Measurements from ENCODE around the gene SARNP. TPM values are rescaled to one million over a fixed set of nuclear protein-coding genes. Genes with fewer than 3 reads are reported as not detected.

Gene SARNP, protein sequence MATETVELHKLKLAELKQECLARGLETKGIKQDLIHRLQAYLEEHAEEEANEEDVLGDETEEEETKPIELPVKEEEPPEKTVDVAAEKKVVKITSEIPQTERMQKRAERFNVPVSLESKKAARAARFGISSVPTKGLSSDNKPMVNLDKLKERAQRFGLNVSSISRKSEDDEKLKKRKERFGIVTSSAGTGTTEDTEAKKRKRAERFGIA
- 63.2 and 108 TPM in 2 replicates for total RNA-seq

DNA sequence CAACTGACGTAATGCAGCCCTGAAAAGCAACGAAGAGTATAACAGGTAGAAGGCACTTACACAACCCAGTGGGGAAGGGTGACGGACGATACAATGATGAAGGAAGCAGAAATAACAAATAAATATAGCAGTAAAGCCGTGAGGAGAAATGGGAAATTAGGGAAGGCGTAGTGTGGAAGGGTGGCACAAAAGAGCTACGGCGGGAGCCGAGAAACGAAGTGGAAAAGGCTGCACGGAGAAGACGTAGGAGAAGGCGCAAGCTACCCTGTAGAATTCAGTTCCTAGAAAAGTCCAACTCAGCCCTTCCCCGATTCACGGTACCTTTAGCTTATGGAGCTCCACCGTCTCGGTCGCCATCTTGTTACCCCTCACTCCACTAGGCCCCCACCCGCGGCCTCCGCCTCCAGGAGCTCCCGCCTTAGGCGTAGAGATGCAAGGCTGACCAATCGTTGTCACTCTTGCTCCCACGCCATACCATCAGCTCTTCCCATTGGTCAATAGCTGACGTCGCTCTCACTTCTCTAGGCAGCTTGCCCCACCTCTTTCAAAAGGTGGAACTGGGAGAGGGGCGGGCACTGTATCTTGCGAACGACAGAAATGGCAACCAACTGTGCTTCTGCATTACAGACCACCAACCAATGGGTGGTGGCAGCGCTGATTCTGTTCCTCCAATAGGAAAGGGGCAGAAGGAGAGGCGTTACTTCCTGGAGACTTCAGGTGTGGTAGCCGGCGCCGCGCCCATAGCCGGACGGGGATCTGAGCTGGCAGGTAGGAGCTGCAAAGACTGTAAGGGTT, at the start of gene SARNP, which contains the start of gene ORMDL2:
SARNP (minus strand) TSS at position 380 of the 795 bp plus-strand sequence; CDS start at position 357, 23 bp downstream.
ORMDL2 (plus strand) TSS at position 697 of the 795 bp plus-strand sequence. CDS start 959 bp downstream, outside the sequence.

DNA sequence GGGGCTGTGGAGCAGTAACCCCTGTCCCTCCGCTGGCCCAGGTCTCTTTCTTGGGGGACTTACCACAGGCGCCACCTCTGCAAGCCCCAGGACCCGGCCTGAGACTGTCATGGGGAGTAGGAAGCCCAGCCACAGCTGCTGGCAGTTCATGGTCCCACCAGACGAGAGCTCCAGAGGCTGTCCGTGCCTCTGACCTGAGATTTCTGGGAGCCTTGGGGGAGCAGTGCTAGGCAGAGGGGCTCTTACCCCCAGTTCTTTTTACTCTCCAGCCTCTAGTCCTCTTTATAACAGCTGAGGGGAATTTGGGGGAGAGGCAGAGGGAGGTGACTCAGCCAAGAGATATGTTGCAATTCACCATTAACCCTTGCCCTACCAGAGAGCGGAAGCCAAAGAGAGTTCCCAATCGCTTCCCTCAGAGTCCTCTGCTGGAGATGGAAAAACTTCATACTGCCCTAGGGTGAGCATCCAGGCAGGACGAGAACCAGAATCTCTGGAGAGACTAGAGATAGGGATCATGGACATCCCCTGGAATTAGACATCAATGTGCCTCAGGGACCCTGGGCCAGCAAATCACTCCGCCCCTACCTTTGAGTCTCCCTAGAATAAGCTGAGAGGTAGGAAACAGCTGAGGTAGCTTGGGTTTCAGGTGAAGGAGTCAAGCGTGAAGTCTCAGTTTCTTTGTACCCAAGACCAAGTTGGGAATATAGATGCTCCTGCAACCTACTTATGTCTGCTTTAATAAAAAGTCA, 25.3 kb upstream of the SARNP start, which contains the start of gene MMP19:
MMP19 (minus strand) TSS at position 256 of the 749 bp plus-strand sequence; CDS start at position 150, 106 bp downstream.

DNA sequence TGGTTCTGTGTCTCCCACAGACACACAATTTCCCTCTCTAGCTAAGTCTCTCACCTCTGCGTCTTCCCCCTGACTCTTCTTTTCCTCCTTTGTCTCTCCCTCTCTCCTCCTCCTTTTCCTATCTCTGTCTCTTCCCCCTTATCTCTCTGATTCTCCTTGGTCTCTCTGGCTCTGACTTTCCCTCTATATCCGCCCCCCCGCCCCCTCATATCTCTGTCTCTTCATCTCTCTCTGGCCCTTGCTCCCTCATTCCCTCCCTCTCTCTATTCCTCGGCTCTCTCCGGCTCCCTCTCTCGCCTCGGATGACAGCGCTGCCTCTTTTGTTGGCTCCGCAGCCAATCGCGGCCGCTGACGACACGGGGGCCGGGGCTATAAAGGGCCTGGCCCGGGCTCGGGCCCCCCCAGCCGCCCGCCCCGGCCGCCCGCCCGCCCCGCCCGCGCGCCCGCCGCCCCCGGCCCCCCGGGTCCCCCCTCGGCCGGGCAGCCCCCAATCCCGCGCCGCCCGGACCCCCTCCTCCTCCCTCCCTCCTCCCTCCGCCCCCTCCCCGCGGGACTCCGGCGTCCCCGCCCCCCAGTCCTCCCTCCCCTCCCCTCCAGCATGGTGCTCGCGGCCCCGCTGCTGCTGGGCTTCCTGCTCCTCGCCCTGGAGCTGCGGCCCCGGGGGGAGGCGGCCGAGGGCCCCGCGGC, 74.7 kb downstream of the SARNP start, which contains the start of gene GDF11:
GDF11 (plus strand) TSS at position 404 of the 687 bp plus-strand sequence; CDS start at position 599, 195 bp downstream.

DNA sequence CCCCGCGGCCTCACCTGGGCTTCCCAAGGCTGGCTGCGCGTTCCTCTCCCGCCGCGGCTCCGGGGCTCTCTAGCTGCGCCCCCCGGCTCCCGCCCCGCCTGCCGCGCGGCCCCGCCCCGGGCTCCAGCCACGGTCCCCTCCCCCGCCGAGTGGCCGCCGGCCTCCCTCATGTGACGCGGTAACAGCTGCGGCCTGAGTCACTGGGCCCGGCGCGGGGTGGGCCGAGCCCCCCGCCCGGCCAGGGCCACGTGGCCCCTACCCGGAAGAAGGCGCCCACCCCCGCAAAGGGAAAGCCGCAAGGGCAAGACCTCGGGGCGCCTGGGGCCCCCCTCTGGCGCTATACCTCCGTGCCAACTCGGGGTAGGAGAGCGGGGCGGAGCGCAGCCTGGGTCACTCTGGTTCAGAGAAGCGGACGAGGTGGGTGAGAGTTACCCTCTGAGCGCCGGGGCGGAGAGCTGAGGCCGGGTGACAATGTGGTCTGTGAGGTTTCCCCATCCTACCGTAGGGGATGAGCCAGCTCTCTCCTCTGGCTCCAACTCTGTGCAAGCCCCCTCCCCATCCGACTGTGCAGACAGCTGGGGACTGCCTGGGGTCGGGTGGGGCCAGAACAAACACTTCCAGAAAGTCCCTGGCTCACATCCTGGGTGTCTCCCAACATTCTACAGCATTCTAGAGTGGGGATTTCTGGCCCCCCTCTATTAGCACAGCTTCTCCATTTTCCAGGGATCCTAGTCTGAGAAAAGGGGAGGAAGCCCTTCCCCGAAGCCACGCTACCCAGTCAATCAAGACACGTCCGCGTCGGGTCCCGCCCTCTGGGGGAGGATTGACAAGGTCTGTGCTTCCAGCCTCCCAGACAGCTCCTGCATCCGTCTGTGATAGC, 88.3 kb downstream of the SARNP start, which contains the start of gene CD63:
CD63 (minus strand) TSS at position 71 of the 880 bp plus-strand sequence. CDS start 668 bp downstream, outside the sequence.

DNA sequence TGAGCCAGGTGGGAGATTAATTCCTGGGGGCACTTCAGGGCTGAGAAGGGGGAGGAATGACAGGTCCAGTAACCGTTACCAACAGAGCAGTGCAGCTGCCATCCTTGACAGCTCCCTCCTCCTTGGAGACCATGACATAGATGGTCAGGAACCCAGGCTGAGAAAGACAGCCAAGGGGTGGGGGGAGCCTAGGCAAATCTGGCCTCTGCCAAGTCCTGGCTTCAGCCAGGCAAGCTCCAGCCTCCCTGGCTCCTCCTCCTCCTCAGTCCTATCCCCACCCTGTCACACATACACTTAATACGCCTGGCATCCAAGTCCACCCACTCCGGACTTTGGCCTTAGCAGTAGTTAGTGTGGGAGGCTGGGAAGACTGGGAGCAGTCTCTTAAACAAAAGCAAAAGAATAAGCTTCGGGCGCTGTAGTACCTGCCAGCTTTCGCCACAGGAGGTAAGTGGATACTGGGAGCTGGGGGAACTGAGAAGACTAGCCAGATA, 97.4 kb downstream of the SARNP start, which contains the start of gene RDH5:
RDH5 (plus strand) TSS at position 323 of the 494 bp plus-strand sequence. CDS start 792 bp downstream, outside the sequence.

DNA sequence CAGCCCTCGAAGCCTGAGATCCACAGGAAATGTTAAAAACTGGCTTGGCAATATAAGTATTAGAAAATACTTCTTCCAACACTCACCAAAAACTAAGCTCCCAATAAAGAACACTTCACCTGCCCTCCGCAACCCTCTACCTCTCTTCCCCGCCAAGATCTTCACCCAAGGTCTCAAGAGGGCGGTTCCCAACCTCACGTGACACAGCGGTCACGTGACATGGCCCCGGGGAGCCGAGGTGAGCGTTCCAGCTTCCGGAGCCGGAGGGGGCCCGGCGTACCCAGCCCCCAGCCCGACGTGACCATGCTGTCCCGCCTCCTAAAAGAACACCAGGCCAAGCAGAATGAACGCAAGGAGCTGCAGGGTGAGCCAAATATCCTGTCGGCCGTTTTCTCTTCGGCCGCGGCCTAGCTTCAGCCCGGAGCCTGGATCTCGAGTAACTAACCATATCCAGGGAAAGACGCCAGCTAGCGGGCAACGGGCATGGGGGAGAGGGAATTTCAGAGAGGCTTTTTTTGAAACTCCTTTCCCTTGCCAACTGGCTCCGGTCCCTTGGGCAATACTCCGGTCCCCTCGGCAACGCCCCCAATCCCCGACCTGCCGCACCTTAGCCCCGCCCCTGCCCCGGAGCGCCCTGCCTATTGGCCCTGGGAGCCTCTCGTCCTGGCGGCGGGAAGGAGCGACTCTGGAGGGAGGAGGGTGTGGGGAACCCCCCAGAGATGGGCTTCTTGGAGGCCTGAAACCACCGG, 101.5 kb downstream of the SARNP start, which contains the start of gene BLOC1S1:
BLOC1S1 (plus strand) TSS at position 214 of the 749 bp plus-strand sequence; CDS start at position 220, 6 bp downstream.

DNA sequence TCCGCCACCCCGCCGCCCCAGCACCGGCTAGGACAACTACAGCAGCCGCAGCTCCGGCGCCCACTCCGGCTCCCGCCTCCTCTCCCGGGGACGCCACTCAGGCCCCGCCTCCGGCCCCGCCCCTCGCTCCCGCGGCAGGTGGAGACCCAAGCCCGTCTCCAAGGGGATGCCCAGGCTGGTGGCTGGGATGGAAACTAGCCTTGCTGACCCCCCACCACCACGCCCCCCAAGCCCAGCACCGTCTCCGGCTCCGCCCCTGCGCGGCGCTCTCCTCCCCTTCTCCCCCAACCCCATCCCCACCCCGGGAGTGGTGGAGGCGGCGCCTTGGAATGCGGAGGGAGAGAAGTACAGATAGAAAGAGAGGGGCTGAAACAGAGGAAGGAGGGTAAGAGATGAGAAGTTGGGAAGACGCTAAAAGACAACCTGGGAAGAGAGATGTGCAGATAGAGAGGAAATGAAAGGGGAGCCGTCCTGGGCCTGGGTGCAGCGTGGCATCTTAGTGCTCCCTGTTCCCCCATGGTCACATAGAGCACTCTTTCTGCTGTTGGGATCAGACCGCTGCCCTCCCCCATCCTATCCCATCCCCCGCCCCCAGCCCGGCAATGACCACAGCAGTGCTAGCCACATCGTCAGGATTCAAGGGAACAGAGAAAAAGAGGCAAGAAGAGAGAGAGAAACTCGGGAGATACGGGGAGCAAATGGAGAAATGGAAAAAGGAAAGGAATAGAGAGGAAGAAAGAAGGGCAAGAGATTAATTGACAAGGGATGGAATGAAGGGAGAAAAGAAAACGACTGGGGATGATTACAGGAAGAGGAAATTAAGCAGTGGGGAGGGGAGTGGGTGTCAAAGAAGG, 109.5 kb downstream of the SARNP start, which contains the start of gene ITGA7:
ITGA7 (minus strand) TSS at position 64 of the 854 bp plus-strand sequence. CDS start 222 bp downstream, outside the sequence.

Other genes starting within 250 kb of the SARNP start
- not detected in 2 replicates for gene OR2AP1, start 245.3 kb downstream of the SARNP start, total RNA-seq
- gene OR10P1, start 180.8 kb downstream of the SARNP start, total RNA-seq = not detected in 2 replicates
- 55.0 and 68.8 TPM in 2 replicates for gene ITGA7, start 109.8 kb downstream of the SARNP start, total RNA-seq
- 62.9 and 118 TPM in 2 replicates for gene BLOC1S1, start 101.7 kb downstream of the SARNP start, total RNA-seq
- gene RDH5, start 97.3 kb downstream of the SARNP start, total RNA-seq = 36.7 and 58.9 TPM in 2 replicates
- 2,880 and 3,412 TPM in 2 replicates for gene CD63, start 88.7 kb downstream of the SARNP start, total RNA-seq
- gene GDF11, start 74.6 kb downstream of the SARNP start, total RNA-seq = 10.2 and 18.4 TPM in 2 replicates
- 12.2 and 24.9 TPM in 2 replicates for gene ORMDL2, start 317 bp upstream of the SARNP start, total RNA-seq
- gene DNAJC14, start 11.9 kb upstream of the SARNP start, total RNA-seq = 72.8 and 74.6 TPM in 2 replicates
- gene MMP19, start 25.2 kb upstream of the SARNP start, total RNA-seq = 8.4 and 12.1 TPM in 2 replicates
- gene PYM1, start 110.2 kb upstream of the SARNP start, total RNA-seq = 34.2 and 36.5 TPM in 2 replicates
- gene DGKA, start 113.4 kb upstream of the SARNP start, total RNA-seq = 68.6 and 74.2 TPM in 2 replicates
- gene PMEL, start 148.3 kb upstream of the SARNP start, total RNA-seq = 0.33 and 1.6 TPM in 2 replicates
- 13.4 and 21.1 TPM in 2 replicates for gene CDK2, start 149.1 kb upstream of the SARNP start, total RNA-seq
- gene RAB5B, start 156.4 kb upstream of the SARNP start, total RNA-seq = 65.5 and 66.2 TPM in 2 replicates
- gene SUOX, start 179.6 kb upstream of the SARNP start, total RNA-seq = 17.5 and 19.0 TPM in 2 replicates
- gene IKZF4, start 203.3 kb upstream of the SARNP start, total RNA-seq = 1.2 and 1.7 TPM in 2 replicates
- gene RPS26, start 224.2 kb upstream of the SARNP start, total RNA-seq = 136 and 411 TPM in 2 replicates

All from smooth muscle cell of trachea (primary cell).